Activated CD4-positive, alpha-beta T cell treated with anti-CD3 and anti-CD28 coated beads for 4 hours (primary cell): ENCODE data around the gene ACY1.

Experiments used
- DNase-seq, 2 donors: peaks; one replicate each; pipeline ENCODE4 v3.0.0-alpha.2; 2020

Gene ACY1

GRCh38 chr3:51966486-51966885, 16.8 kb upstream of the ACY1 start:
- no peak for DNase-seq

GRCh38 chr3:51966922-51967383, 16.4 kb upstream of the ACY1 start:
- DNase-seq: no peak

GRCh38 chr3:51967384-51968169, 15.8 kb upstream of the ACY1 start, which contains the start of gene PCBP4:
Gene PCBP4 (minus strand): TSS chr3:51967454. CDS start chr3:51961240, 6,214 bp downstream.
- peak in 1 of 2 donors; percentile 32 for DNase-seq

GRCh38 chr3:51968170-51968775, 15.1 kb upstream of the ACY1 start:
- no peak for DNase-seq

- no peak for DNase-seq
These were observed 14.3 kb upstream of the ACY1 start for GRCh38 chr3:51968883-51969678.

- DNase-seq: no peak
These were observed 13.5 kb upstream of the ACY1 start for GRCh38 chr3:51969841-51970240.

GRCh38 chr3:51970606-51971300, 12.6 kb upstream of the ACY1 start:
- no peak for DNase-seq

GRCh38 chr3:51971350-51971749, 12.0 kb upstream of the ACY1 start:
- no peak for DNase-seq

GRCh38 chr3:51974277-51974962, 8.9 kb upstream of the ACY1 start:
- DNase-seq: no peak

GRCh38 chr3:51974963-51975851, 8.1 kb upstream of the ACY1 start, which contains the start of gene ABHD14A:
Gene ABHD14A (plus strand): TSS chr3:51975064. CDS start chr3:51975136, 72 bp downstream.
- peak; percentile 59 to 62 for DNase-seq

GRCh38 chr3:51975852-51976549, 7.3 kb upstream of the ACY1 start:
- DNase-seq: no peak

- DNase-seq: no peak
These were observed 5.7 kb upstream of the ACY1 start for GRCh38 chr3:51977446-51978142.

- no peak for DNase-seq
These were observed 5.2 kb upstream of the ACY1 start for GRCh38 chr3:51978143-51978502.

GRCh38 chr3:51980253-51980652, 3.1 kb upstream of the ACY1 start:
- no peak for DNase-seq

GRCh38 chr3:51982352-51982837, 940 bp upstream of the ACY1 start:
- DNase-seq: no peak

- DNase-seq: no peak
These were observed 388 bp downstream of the ACY1 start for GRCh38 chr3:51983578-51984268.

GRCh38 chr3:51984269-51984647, 923 bp downstream of the ACY1 start:
- DNase-seq: no peak

GRCh38 chr3:51985063-51985462, 1.7 kb downstream of the ACY1 start:
- DNase-seq: no peak
